Endothelial cell of umbilical vein (primary cell): Measurements from ENCODE around the gene THAP4. TPM values are rescaled to one million over a fixed set of nuclear protein-coding genes. Genes with fewer than 3 reads are reported as not detected.

ENCODE experiments used
- BruUV-seq: library from RNA; stranded (reverse); fragments of 400-500 nt; replicated peaks from 2 replicates; lab custom pipeline; 2021; lab: Mats Ljungman, UMichigan
- CTCF ChIA-PET: fragments of 300-600, 350-600 bp; sonication (Branson Sonifier 250); formaldehyde crosslinking; loops from one replicate; lab custom pipeline; 2021; ENCODE audit warnings: antibody characterized with exemption, inconsistent platforms; lab: Charles Lee
- POLR2A ChIA-PET: fragments of 300-600, 350-600 bp; sonication (Branson Sonifier 250); formaldehyde crosslinking; loops from one replicate; lab custom pipeline; 2021; ENCODE audit warnings: antibody characterized with exemption, inconsistent platforms; lab: Charles Lee
- DNase-seq: peaks from one replicate; pipeline ENCODE4 v3.0.0-alpha.2; 2011; ENCODE audit warnings: low read depth, low spot score
- FAIRE-seq: peaks from 2 replicates; lab custom pipeline; 2011; peaks lifted over from hg19 to GRCh38; lab: Jason Lieb, UNC
- H2AFZ ChIP-seq: 2 replicates; pipeline ENCODE4 v1.6.0; 2012; ENCODE audit warnings: low read depth, low read length, control low read depth, inconsistent platforms
- H3K27ac ChIP-seq: 2 replicates; pipeline ENCODE4 v1.5.1; 2011; ENCODE audit warnings: low read depth, mild to moderate bottlenecking, control low read depth, low read length, moderate library complexity; ENCODE audit not compliant: insufficient read depth
- H3K27me3 ChIP-seq, 2 experiments: 2 replicates each; pipeline versions ENCODE4 v1.6.0 to v1.6.1; 2011; ENCODE audit warnings: low read length in 2 of 2, mixed read lengths in 1 of 2; ENCODE audit not compliant: control insufficient read depth in 2 of 2, insufficient read depth in 2 of 2
- H3K36me3 ChIP-seq, 2 experiments: 2 replicates in 1 of 2; 3 replicates in 1 of 2; pipeline ENCODE4 v1.5.1; 2011; ENCODE audit warnings: low read length in 2 of 2, mild to moderate bottlenecking in 1 of 2, moderate library complexity in 1 of 2; ENCODE audit not compliant: control insufficient read depth in 2 of 2, insufficient read depth in 2 of 2; ENCODE audit errors: extremely low read depth in 1 of 2
- H3K4me1 ChIP-seq: 3 replicates; pipeline ENCODE4 v1.5.1; 2011; ENCODE audit warnings: mild to moderate bottlenecking, low read length; ENCODE audit not compliant: control insufficient read depth, insufficient read depth; ENCODE audit errors: extremely low read depth
- H3K4me2 ChIP-seq: 2 replicates; pipeline ENCODE4 v1.6.1; 2011; ENCODE audit warnings: low read length, control low read depth, mixed read lengths; ENCODE audit not compliant: insufficient read depth
- H3K4me3 ChIP-seq, 3 experiments: fragments of 200-600 bp in 1 of 3; sonication (generic), shearing (Covaris generic) in 1 of 3; replicated peaks in 1 of 3; 2 replicates each; pipeline ENCODE4 v1.5.1; 2011 to 2016; ENCODE audit warnings: control low read depth in 3 of 3, low read length in 3 of 3, mild to moderate bottlenecking in 2 of 3, inconsistent platforms in 1 of 3, low read depth in 1 of 3, moderate library complexity in 1 of 3; ENCODE audit not compliant: insufficient read depth in 1 of 3
- H3K79me2 ChIP-seq: 2 replicates; pipeline ENCODE4 v1.6.0; 2012; ENCODE audit warnings: low read length, inconsistent platforms; ENCODE audit not compliant: control insufficient read depth, insufficient read depth
- H3K9ac ChIP-seq: replicated peaks from 2 replicates; pipeline ENCODE3; 2011; ENCODE audit warnings: low read length, control low read depth; ENCODE audit not compliant: insufficient read depth; ENCODE audit errors: extremely low read depth
- H3K9me1 ChIP-seq: replicated peaks from 3 replicates; pipeline ENCODE4 v1.6.0; 2011; ENCODE audit warnings: mild to moderate bottlenecking, low read length; ENCODE audit not compliant: control insufficient read depth, insufficient read depth; ENCODE audit errors: extremely low read depth
- H3K9me3 ChIP-seq: replicated peaks from 2 replicates; pipeline ENCODE4 v1.5.1; 2012; ENCODE audit warnings: low read length, inconsistent platforms; ENCODE audit not compliant: control insufficient read depth, insufficient read depth
- H4K20me1 ChIP-seq: replicated peaks from 2 replicates; pipeline ENCODE3; 2011; ENCODE audit warnings: mild to moderate bottlenecking, low read length; ENCODE audit not compliant: control insufficient read depth, insufficient read depth; ENCODE audit errors: extremely low read depth
- EZH2 ChIP-seq: IDR thresholded peaks from 2 replicates; pipeline ENCODE4 v1.6.1; 2012; ENCODE audit warnings: borderline replicate concordance, low read depth, mild to moderate bottlenecking, moderate library complexity, low read length, inconsistent platforms; ENCODE audit not compliant: severe bottlenecking
- FOS ChIP-seq: IDR thresholded peaks from 2 replicates; pipeline ENCODE4 v1.6.1; 2011; ENCODE audit warnings: mild to moderate bottlenecking, low read length, moderate library complexity, borderline replicate concordance; ENCODE audit not compliant: insufficient read depth
- GATA2 ChIP-seq: IDR thresholded peaks from 2 replicates; pipeline ENCODE4 v1.7.0; 2011; ENCODE audit warnings: low read depth, mild to moderate bottlenecking, moderate library complexity, mixed read lengths, low read length; ENCODE audit not compliant: insufficient read length, insufficient read depth
- JUN ChIP-seq: IDR thresholded peaks from 2 replicates; pipeline ENCODE4 v1.6.1; 2011; ENCODE audit warnings: borderline replicate concordance, low read depth; ENCODE audit not compliant: insufficient read length, insufficient read depth
- MYC ChIP-seq: IDR thresholded peaks from one replicate; pipeline ENCODE4 v1.6.1; 2011; ENCODE audit warnings: mild to moderate bottlenecking, low read depth, low read length
- POLR2A ChIP-seq: IDR thresholded peaks from 2 replicates; pipeline ENCODE4 v1.6.1; 2012; ENCODE audit warnings: low read depth, mild to moderate bottlenecking, control low read depth, low read length
- POLR2AphosphoS5 ChIP-seq: IDR thresholded peaks from 2 replicates; pipeline ENCODE4 v1.6.1; 2012; ENCODE audit warnings: low read depth, mild to moderate bottlenecking, control low read depth, low read length, moderate library complexity; ENCODE audit not compliant: insufficient read depth
- dilution Hi-C: fragments of 300-500 bp; cut with MboI; formaldehyde crosslinking; loops from one replicate; pipeline ENCODE4 v1.15.0; 2019; ENCODE audit warnings: low sequenced_read_pairs; ENCODE audit not compliant: extremely low pct_ligation_motif_present
- intact Hi-C: fragments of 100-400 bp; cut with micrococcal nuclease; formaldehyde crosslinking; loops from one replicate; pipeline ENCODE4 v1.10.0; 2022
- polyA plus RNA-seq, 4 experiments: library from polyadenylated mRNA; depleted of rRNA in 3 of 4; stranded (reverse) in 3 of 4; unstranded in 1 of 4; fragments of >200 nt; gene quantifications; 2 replicates each; pipeline versions ENCODE4 v1.2.1 to v1.2.3, GENCODE V29; 2011 to 2012; ENCODE audit warnings: missing spikeins in 1 of 4
- total RNA-seq: library from RNA; stranded (reverse); gene quantifications from 2 replicates; pipeline ENCODE4 v1.2.3, GENCODE V29; 2021
- TF ChIP-seq, protein P1 (sequence below), 2 donors: IDR thresholded peaks; 1 replicate in 1 of 2; 2 replicates in 1 of 2; pipeline ENCODE4 v1.5.1; 2011; ENCODE audit warnings: low read length in 2 of 2, mild to moderate bottlenecking in 2 of 2, moderate library complexity in 2 of 2, control low read depth in 1 of 2, inconsistent platforms in 1 of 2, low read depth in 1 of 2; ENCODE audit not compliant: insufficient read depth in 1 of 2; ENCODE audit errors: extremely low read depth in 1 of 2
- TF ChIP-seq, protein P2 (sequence below): IDR thresholded peaks from 2 replicates; pipeline ENCODE4 v1.6.1; 2011; ENCODE audit not compliant: insufficient read depth, insufficient read length

The THAP4 gene
- total and polyA plus RNA-seq, 2 donors (not counting 3 experiments of a cell fraction or from before 2014, with no cell fraction given): 45.4 to 47.4 TPM

DNA sequence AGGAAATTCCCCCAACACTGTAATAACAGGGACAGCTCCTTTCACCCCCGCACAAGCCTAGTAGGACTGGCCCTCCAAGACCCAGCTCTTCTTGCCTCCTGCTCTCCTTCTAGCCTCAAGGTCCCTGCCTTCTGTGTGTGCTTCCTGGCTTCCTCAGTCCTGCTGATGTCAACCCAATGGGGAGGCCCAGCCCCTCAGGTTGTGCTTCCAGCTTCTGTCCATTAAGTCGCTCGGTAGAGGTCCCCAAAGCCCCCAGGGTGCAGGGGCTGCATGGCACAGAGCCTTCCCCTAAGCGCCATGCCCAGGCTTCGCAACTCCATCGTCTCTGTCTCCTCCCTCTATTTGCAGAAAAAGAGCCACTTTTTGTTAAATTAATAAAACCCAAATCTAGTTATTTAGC lies 39.4 kb downstream of the THAP4 start:
- Histone ChIP-seq H3K4me2 (no peak overlapping the region), H3K36me3 (peaks cover 5 to 10% of the 10 kb centered on the region in 2 experiments), H4K20me1 (no peaks in the 10 kb centered on the region), H3K79me2 (no peaks in the 10 kb centered on the region), H3K27me3 (no peaks in the 10 kb centered on the region), H3K27ac (no peak overlapping the region), H3K9ac (no peak overlapping the region), H3K4me3 (no peak overlapping the region), H3K4me1 (peaks cover 8% of the 10 kb centered on the region), H2AFZ (no peak overlapping the region), H3K9me1 (no peaks in the 10 kb centered on the region), H3K9me3 (no peaks in the 10 kb centered on the region)
- CTCF ChIA-PET: interaction anchor here (0.9 to 1.2 kb wide), 2 partner anchors 17 to 239 kb away, joined by 3 read pairs; no protein-coding TSS in a partner anchor
- intact Hi-C loops (no loop called here), dilution Hi-C loops (no loop called here)
- TF ChIP-seq, protein P1, sequence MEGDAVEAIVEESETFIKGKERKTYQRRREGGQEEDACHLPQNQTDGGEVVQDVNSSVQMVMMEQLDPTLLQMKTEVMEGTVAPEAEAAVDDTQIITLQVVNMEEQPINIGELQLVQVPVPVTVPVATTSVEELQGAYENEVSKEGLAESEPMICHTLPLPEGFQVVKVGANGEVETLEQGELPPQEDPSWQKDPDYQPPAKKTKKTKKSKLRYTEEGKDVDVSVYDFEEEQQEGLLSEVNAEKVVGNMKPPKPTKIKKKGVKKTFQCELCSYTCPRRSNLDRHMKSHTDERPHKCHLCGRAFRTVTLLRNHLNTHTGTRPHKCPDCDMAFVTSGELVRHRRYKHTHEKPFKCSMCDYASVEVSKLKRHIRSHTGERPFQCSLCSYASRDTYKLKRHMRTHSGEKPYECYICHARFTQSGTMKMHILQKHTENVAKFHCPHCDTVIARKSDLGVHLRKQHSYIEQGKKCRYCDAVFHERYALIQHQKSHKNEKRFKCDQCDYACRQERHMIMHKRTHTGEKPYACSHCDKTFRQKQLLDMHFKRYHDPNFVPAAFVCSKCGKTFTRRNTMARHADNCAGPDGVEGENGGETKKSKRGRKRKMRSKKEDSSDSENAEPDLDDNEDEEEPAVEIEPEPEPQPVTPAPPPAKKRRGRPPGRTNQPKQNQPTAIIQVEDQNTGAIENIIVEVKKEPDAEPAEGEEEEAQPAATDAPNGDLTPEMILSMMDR (IDR thresholded peaks at IDR 0.05; ENCODE audit: extremely low read depth in 1 of 2, insufficient read depth in 1 of 2, low read depth in 1 of 2, low read length in 2 of 2): no peak
- no peak for TF ChIP-seq JUN
- TF ChIP-seq GATA2: no peak
- TF ChIP-seq EZH2: no peak
- TF ChIP-seq POLR2AphosphoS5: no peak
- TF ChIP-seq, protein P2, sequence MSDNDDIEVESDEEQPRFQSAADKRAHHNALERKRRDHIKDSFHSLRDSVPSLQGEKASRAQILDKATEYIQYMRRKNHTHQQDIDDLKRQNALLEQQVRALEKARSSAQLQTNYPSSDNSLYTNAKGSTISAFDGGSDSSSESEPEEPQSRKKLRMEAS: no peak
- no peak for TF ChIP-seq MYC
- no peak for TF ChIP-seq FOS
- TF ChIP-seq POLR2A: no peak
- no TSS peak for BruUV-seq
- no peak for FAIRE-seq
- POLR2A ChIA-PET: no interaction called here
- no peak for DNase-seq
